Tibial nerve (tissue), 3 donors: ENCODE measurements around the gene SLC13A4.

Experiments
- POLR2A ChIP-seq, 2 donors: fragments of 450-650 bp; IDR thresholded peaks; one replicate each; pipeline ENCODE4 v1.6.1; 2017; ENCODE audit warnings: antibody characterized with exemption in 2 of 2, mild to moderate bottlenecking in 2 of 2, moderate library complexity in 2 of 2
- TF ChIP-seq, protein P1 (sequence below), 5 experiments: fragments of 200-600 bp in 3 of 5; fragments of 450-650 bp in 2 of 5; sonication (generic) in 3 of 5; IDR thresholded peaks; one replicate each; pipeline ENCODE4 v1.5.1; 2016 to 2019; ENCODE audit warnings: antibody characterized with exemption in 5 of 5, mild to moderate bottlenecking in 3 of 5, moderate library complexity in 2 of 5

DNA sequence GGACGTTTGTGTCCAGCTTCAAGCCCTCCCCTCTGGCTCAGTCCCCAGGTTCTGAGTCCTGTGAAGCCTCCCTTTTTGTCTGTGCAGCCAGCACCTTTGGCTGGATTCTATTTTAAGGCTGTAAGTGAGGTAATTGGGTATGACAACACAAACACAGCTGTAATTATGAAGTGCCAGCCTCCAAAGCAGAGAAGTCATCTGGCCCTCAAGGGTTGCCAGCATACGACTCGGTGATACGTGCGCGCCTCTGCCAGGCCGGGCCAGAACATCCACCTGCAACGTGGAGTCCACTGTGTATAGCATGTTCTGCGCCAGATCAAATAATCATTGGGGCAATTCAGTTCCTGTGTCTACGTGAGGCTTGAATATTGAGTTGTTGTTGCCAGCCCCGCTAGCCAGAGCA, 27.4 kb upstream of the SLC13A4 start:
- TF ChIP-seq POLR2A (IDR thresholded peaks at IDR 0.05): no peak
- TF ChIP-seq, protein P1, sequence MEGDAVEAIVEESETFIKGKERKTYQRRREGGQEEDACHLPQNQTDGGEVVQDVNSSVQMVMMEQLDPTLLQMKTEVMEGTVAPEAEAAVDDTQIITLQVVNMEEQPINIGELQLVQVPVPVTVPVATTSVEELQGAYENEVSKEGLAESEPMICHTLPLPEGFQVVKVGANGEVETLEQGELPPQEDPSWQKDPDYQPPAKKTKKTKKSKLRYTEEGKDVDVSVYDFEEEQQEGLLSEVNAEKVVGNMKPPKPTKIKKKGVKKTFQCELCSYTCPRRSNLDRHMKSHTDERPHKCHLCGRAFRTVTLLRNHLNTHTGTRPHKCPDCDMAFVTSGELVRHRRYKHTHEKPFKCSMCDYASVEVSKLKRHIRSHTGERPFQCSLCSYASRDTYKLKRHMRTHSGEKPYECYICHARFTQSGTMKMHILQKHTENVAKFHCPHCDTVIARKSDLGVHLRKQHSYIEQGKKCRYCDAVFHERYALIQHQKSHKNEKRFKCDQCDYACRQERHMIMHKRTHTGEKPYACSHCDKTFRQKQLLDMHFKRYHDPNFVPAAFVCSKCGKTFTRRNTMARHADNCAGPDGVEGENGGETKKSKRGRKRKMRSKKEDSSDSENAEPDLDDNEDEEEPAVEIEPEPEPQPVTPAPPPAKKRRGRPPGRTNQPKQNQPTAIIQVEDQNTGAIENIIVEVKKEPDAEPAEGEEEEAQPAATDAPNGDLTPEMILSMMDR (IDR thresholded peaks at IDR 0.05): no peak
